HEK293T (cell line): ENCODE results near the gene SPEF2.

ENCODE experiments used
- BHLHE40 ChIP-seq: fragments of 450-650 bp; IDR thresholded peaks from 2 replicates; pipeline ENCODE4 v1.6.1; 2016; ENCODE audit warnings: mild to moderate bottlenecking, moderate library complexity, borderline replicate concordance
- ELF4 ChIP-seq: fragments of 450-650 bp; IDR thresholded peaks from 2 replicates; pipeline ENCODE4 v1.6.1; 2017; ENCODE audit warnings: antibody characterized with exemption
- HDGF ChIP-seq: fragments of 450-650 bp; IDR thresholded peaks from 2 replicates; pipeline ENCODE4 v1.6.1; 2017; ENCODE audit warnings: antibody characterized with exemption, borderline replicate concordance
- LEF1 ChIP-seq: fragments of 450-650 bp; IDR thresholded peaks from 2 replicates; pipeline ENCODE4 v1.6.1; 2017; ENCODE audit warnings: mild to moderate bottlenecking, borderline replicate concordance

DNA sequence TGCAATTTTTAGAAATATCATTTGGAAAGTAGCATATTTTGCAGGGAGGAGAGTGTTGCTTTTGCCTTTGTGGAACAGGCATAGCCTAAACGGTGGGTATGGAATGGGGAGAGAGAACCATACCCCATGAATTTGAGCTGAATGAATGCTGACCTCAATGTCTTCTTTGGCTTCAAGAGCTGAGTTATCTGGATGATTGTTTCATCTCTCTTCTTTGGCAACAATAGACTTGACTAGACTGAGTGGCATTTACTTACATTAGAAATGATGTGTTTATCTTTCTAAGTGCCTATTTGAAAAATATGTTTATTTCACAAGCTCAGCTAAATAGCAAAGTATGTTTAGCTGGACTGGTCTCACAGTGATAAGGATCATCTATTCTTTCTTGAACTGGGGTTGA is 42.8 kb downstream of the SPEF2 start:
- no peak for TF ChIP-seq LEF1
- no peak for TF ChIP-seq BHLHE40
- TF ChIP-seq HDGF, result no peak
- no peak for TF ChIP-seq ELF4
